Measurements from ENCODE around the gene WASF3. TPM values are rescaled to one million over a fixed set of nuclear protein-coding genes. Genes with fewer than 3 reads are reported as not detected.

WASF3 gene
- total RNA-seq (10 to 100 TPM; 21.0 to 63.3 (median 40.2) TPM), polyA plus RNA-seq (10 to 100 TPM; 12.6 to 40.9 (median 18.1) TPM)
- long read RNA-seq, donor 1, full-length matches to known transcripts = 1 of 6 reads
- long read RNA-seq, donor 1, partial matches to known transcripts = 5 of 6 reads
- long read RNA-seq, donor 1, other reads (novel, unspliced or antisense) = 0 of 6 reads
- long read RNA-seq, donor 2, full-length matches to known transcripts = 4 of 50 reads
- long read RNA-seq, donor 2, partial matches to known transcripts = 46 of 50 reads
- long read RNA-seq, donor 2, other reads (novel, unspliced or antisense) = 0 of 50 reads
- long read RNA-seq, donor 3, full-length matches to known transcripts = 1 of 1 reads
- long read RNA-seq, donor 3, partial matches to known transcripts = 0 of 1 reads
- long read RNA-seq, donor 3, other reads (novel, unspliced or antisense) = 0 of 1 reads
- long read RNA-seq, donor 4, partial matches to known transcripts = 0 of 9 reads
- long read RNA-seq, donor 4, other reads (novel, unspliced or antisense) = 9 of 9 reads
- long read RNA-seq, donor 5, full-length matches to known transcripts = 11 of 15 reads
- long read RNA-seq, donor 5, partial matches to known transcripts = 3 of 15 reads
- long read RNA-seq, donor 5, other reads (novel, unspliced or antisense) = 1 of 15 reads
- long read RNA-seq, donor 6 = 0 reads
- long read RNA-seq, donor 7, full-length matches to known transcripts = 1 of 1 reads
- long read RNA-seq, donor 7, partial matches to known transcripts = 0 of 1 reads
- long read RNA-seq, donor 7, other reads (novel, unspliced or antisense) = 0 of 1 reads
- long read RNA-seq, donor 8, full-length matches to known transcripts = 6 of 6 reads
- long read RNA-seq, donor 8, partial matches to known transcripts = 0 of 6 reads
- long read RNA-seq, donor 8, other reads (novel, unspliced or antisense) = 0 of 6 reads
- long read RNA-seq, donor 9 = 0 reads
- long read RNA-seq, donor 10, full-length matches to known transcripts = 5 of 5 reads
- long read RNA-seq, donor 10, partial matches to known transcripts = 0 of 5 reads
- long read RNA-seq, donor 10, other reads (novel, unspliced or antisense) = 0 of 5 reads

GRCh38 chr13:26557393-26558073 is at the start of gene WASF3:
WASF3 (plus strand) TSS chr13:26557683; CDS start chr13:26642271, 84,588 bp downstream.
- H3K4me1 ChIP-seq (replicated peaks in 1 of 2) = peaks cover 15 to 19% of the 10 kb centered on the region in 2 donors
- no peaks in the 10 kb centered on the region for H3K36me3 ChIP-seq (replicated peaks in 1 of 2)
- peak; percentile 96 to 97 (median 96) for DNase-seq
- 0 to 1% methylated on average over 77 to 93 of the region's 94 CpGs; no CpG with 5 or more reads in 2 of the 4 donors for WGBS, 4 donors
- no peaks in the 10 kb centered on the region for H3K27me3 ChIP-seq
- intact Hi-C loops (cut with DNase I) = no loop called here
- H3K27ac ChIP-seq = peak within 1 kb of the TSS in 4 of 5 donors; percentile 45 to 93 (median 72)
- H3K9me3 ChIP-seq (replicated peaks in 1 of 3) = no peaks in the 10 kb centered on the region
- H3K4me3 ChIP-seq = peak within 1 kb of the TSS in 3 of 4 donors; percentile 46 to 97 (median 79)
- TF ChIP-seq POLR2A (IDR thresholded peaks at IDR 0.05) = peak; percentile 47 to 76
- peak in 1 of 6 experiments; percentile 21 for TF ChIP-seq CTCF (IDR thresholded peaks at IDR 0.05)

GRCh38 chr13:26508885-26509284 is 48.6 kb upstream of the WASF3 start:
- DNase-seq = peak; percentile 84 to 94 (median 89)
- Histone ChIP-seq H3K27me3 (no peaks in the 10 kb centered on the region), H3K27ac (peak overlapping the region in 2 of 5 donors; percentile 12 to 31), H3K9me3 (replicated peaks in 1 of 3) (no peaks in the 10 kb centered on the region), H3K4me3 (no peak overlapping the region), H3K36me3 (replicated peaks in 1 of 2) (no peaks in the 10 kb centered on the region), H3K4me1 (replicated peaks in 1 of 2) (no peaks in the 10 kb centered on the region)
- WGBS, 4 donors = 33 to 39% (median 37%) methylated on average over 4 of the region's 4 CpGs
- intact Hi-C loops (cut with DNase I) = no loop called here
- TF ChIP-seq POLR2A (IDR thresholded peaks at IDR 0.05) (no peak), CTCF (IDR thresholded peaks at IDR 0.05) (no peak)

- Histone ChIP-seq H3K36me3 (replicated peaks in 1 of 2) (no peaks in the 10 kb centered on the region), H3K4me3 (no peak overlapping the region), H3K4me1 (replicated peaks in 1 of 2) (no peaks in the 10 kb centered on the region), H3K27ac (no peak overlapping the region), H3K9me3 (replicated peaks in 1 of 3) (no peaks in the 10 kb centered on the region), H3K27me3 (no peaks in the 10 kb centered on the region)
- TF ChIP-seq POLR2A (IDR thresholded peaks at IDR 0.05) = no peak
- WGBS, 4 donors = 88 to 94% (median 94%) methylated on average over 10 of the region's 10 CpGs
- no peak for DNase-seq
- intact Hi-C loops (cut with DNase I) = no loop called here
These were observed 48.0 kb upstream of the WASF3 start for GRCh38 chr13:26509491-26509890.

- intact Hi-C loops (cut with DNase I) = no loop called here
- 53 to 61% (median 58%) methylated on average over 6 of the region's 6 CpGs for WGBS, 4 donors
These were observed 43.6 kb upstream of the WASF3 start for GRCh38 chr13:26513931-26514330.

More at GRCh38 chr13:26513931-26514330, 43.6 kb upstream of the WASF3 start:
- DNase-seq = no peak
- Histone ChIP-seq H3K9me3 (replicated peaks in 1 of 3) (no peaks in the 10 kb centered on the region), H3K4me3 (no peak overlapping the region), H3K27me3 (no peaks in the 10 kb centered on the region), H3K4me1 (replicated peaks in 1 of 2) (no peaks in the 10 kb centered on the region), H3K36me3 (replicated peaks in 1 of 2) (no peaks in the 10 kb centered on the region), H3K27ac (no peak overlapping the region)
- TF ChIP-seq POLR2A (IDR thresholded peaks at IDR 0.05) (no peak), CTCF (IDR thresholded peaks at IDR 0.05) (no peak)
